GM12892 (cell line): ENCODE results near the gene CABCOCO1.

Source experiments
- DNase-seq: peaks from one replicate; pipeline ENCODE4 v3.0.0; 2011; ENCODE audit not compliant: insufficient read length
- FAIRE-seq: peaks from 2 replicates; lab custom pipeline; 2011; peaks lifted over from hg19 to GRCh38; lab: Jason Lieb, UNC
- POLR2A ChIP-seq: IDR thresholded peaks from 2 replicates; pipeline ENCODE4 v1.6.1; 2011; ENCODE audit warnings: low read depth, low read length, control low read depth
- POLR2AphosphoS5 ChIP-seq: IDR thresholded peaks from 2 replicates; pipeline ENCODE4 v1.6.1; 2011; ENCODE audit warnings: low read depth, low read length, control low read depth
- TAF1 ChIP-seq: IDR thresholded peaks from 2 replicates; pipeline ENCODE4 v1.6.1; 2011; ENCODE audit warnings: low read depth, mild to moderate bottlenecking, control low read depth, low read length, borderline replicate concordance

Gene CABCOCO1

DNA sequence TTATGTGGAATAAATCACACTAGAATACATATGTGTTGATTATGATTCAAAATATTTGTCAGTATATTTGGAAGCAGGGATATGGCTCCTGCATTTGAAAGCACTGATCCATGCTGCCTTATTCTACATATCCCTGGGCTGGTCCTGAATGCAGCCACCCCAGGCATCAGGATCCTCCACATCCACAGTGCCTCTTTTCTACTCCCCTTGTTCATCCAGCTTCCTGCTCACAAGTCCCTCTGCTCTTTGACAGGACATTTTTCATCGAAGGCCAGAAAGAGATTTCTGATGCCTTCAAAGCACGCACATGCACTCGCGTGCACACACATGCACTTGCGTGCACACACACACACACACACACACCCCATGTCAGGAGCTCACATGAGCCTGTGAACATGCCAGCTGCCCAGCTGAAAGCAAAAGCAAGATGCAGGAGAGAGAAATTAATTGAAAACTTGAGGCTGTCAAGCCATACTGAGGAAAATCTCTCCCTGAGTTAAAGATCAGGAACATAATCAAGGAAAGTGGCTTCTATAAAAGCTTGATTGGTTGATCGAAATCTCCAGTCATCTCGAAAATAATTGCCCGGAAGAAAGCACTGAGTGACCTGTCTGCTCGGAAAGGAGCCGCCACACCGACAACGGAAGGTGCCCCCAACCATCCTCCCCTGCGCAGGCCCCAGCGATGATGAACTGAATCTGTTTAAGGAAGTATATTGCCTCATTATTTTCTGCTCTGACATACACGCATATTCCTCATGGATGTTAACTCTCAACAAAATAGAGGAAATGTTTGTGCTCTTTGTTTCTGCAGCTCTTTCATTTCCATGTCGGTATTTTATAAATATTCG lies 134.8 kb downstream of the CABCOCO1 start:
- FAIRE-seq: no peak
- no peak for TF ChIP-seq POLR2A
- TF ChIP-seq TAF1: no peak
- no peak for TF ChIP-seq POLR2AphosphoS5

GRCh38 chr10:61798713-61799112 lies 136.0 kb downstream of the CABCOCO1 start:
- no peak for TF ChIP-seq POLR2A
- TF ChIP-seq TAF1: no peak
- TF ChIP-seq POLR2AphosphoS5: no peak
- FAIRE-seq (no peak), DNase-seq (no peak)

More for the DNA sequence above, 134.8 kb downstream of the CABCOCO1 start:
- DNase-seq: no peak

GRCh38 chr10:61801484-61801883 lies 138.8 kb downstream of the CABCOCO1 start:
- no peak for FAIRE-seq
- DNase-seq: no peak
- TF ChIP-seq TAF1: no peak
- no peak for TF ChIP-seq POLR2A
- no peak for TF ChIP-seq POLR2AphosphoS5

DNA sequence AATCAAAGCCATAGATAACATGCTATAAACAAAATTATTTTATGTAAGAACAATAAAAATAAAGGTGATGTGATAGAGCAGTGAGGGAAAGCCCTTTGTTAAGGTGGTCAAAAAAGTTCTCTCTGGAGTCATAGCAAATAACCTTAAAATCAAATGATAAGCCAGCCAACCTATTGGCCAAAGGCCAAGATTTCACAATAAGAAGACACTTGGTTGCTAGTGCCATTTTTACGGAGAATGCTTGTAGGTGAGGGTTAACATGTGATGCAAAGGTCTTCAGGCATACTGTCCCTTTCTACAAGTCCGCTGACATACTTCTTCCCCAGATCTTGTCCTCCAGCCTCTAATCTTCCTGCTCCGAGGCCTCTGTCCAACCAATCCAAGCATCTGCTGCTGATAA lies 140.5 kb downstream of the CABCOCO1 start:
- no peak for DNase-seq
- no peak for FAIRE-seq
- TF ChIP-seq POLR2A (no peak), POLR2AphosphoS5 (no peak), TAF1 (no peak)

DNA sequence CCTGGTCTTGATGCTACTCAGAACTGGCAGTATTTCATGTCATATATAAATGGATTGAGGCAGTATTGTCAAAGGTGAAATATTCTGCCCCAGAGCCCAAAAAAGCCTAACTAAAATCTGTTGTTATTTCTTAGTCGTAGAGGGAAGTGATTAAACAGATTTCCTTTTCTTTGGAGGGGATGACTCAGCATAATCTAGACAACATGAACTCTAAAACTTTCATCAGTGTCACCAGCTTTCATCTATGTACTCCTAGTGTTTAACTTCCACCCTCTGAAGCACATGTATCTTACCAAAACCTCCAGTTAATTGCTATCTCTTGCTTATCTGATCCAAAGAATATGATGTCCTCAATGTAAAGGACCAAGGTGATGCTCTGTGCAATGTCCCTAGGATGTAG lies 141.7 kb downstream of the CABCOCO1 start:
- DNase-seq (no peak), FAIRE-seq (no peak)

GRCh38 chr10:61805091-61805490 lies 142.4 kb downstream of the CABCOCO1 start:
- TF ChIP-seq POLR2AphosphoS5: no peak
- TF ChIP-seq TAF1: no peak
- no peak for TF ChIP-seq POLR2A
- DNase-seq: no peak
- no peak for FAIRE-seq

More for the DNA sequence above, 141.7 kb downstream of the CABCOCO1 start:
- TF ChIP-seq TAF1 (no peak), POLR2AphosphoS5 (no peak), POLR2A (no peak)

DNA sequence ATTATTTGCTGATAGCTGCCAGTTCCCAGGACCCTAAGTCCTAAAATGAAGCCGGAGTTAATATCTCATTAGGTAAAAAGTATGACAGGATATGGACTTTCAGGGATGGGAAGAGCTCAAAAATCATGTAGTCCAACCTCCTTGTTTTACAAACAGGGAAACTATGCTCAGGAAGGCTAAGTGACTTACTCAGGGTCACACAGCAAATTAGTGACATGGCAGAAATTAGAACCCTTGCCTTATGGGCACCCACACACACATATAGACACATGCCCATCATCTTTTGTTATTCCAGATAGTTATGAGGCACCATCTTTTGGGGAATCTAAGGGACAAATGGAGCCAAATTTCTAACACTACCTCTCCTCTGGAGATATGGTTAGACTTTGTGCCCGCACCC lies 147.5 kb downstream of the CABCOCO1 start:
- FAIRE-seq (no peak), DNase-seq (no peak)
- no peak for TF ChIP-seq TAF1
- no peak for TF ChIP-seq POLR2A
- no peak for TF ChIP-seq POLR2AphosphoS5

DNA sequence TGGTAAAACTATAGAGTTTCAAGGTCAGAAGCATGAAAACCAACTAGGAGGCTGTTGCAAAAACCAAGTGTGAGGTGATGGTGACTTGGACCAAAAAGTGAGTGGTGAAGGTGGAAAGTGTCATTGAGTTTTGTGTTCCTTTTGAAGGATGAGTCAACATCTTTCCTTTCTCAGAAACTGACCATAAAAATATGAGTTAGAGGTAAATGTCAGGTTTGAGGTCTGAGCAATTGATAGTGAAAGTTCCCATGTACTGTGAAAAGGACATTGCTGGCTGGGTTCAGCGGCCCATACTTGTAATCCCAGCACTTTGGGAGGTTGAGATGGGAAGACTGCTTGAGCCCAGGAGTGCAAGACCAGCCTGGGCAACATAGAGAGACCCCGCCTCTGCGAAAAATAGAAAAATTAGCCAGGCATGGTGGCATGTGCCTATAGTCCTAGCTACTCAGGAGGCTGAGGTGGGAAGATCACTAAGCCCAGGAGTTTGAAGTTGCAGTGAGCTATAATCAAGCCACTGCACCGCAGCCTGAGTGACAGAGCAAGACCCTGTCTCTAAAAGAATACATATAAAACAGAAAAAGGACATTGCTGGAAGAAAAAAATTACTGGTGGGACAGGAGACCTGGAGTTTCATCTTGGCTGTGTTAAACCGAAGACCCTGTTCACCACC lies 149.5 kb downstream of the CABCOCO1 start:
- DNase-seq (no peak), FAIRE-seq (no peak)
- TF ChIP-seq TAF1 (no peak), POLR2AphosphoS5 (no peak), POLR2A (no peak)

GRCh38 chr10:61812920-61813319 lies 150.2 kb downstream of the CABCOCO1 start:
- DNase-seq (no peak), FAIRE-seq (no peak)

DNA sequence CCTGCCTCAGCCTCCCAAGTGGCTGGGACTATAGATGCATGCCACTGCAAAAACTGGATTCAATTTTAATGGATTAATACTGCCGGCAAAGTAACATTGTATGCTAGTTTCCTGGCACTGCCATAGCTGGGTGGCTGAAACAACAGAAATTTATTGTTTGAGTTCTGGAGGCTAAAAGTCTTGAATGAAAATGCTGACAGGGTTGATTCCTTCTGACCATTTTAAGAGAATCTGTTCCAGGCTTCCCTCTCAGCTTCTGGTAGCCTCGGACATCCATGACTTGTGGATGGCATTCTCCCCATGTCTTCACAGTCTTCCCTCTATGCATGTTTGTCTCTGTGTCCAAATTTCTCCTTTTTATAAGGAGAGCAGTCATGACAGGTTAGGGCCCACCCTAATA lies 151.4 kb downstream of the CABCOCO1 start:
- TF ChIP-seq POLR2AphosphoS5: no peak
- no peak for TF ChIP-seq TAF1
- no peak for TF ChIP-seq POLR2A
- FAIRE-seq (no peak), DNase-seq (no peak)

More at GRCh38 chr10:61812920-61813319, 150.2 kb downstream of the CABCOCO1 start:
- TF ChIP-seq TAF1: no peak
- no peak for TF ChIP-seq POLR2AphosphoS5
- TF ChIP-seq POLR2A: no peak

DNA sequence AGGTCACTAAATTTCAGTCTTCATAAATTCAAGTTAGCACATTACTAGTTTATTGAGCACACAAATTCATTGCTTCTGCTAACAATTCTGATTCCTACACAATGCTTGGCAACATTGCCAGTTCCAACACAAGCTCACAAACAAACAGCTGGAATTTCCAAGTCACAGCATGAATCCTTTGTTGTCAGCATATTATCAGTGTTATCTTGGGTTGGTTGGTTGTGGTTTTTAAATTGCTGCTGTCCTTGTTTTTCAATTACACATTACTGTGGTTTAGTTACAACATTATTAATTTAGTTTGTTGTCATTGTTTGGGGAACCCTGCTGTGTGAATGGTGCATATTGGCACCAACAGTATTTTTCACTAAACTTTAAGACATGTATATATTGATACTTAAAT lies 152.8 kb downstream of the CABCOCO1 start:
- no peak for DNase-seq
- TF ChIP-seq TAF1 (no peak), POLR2A (no peak)
- FAIRE-seq: no peak
